Erythroblast (primary cell): Measurements from ENCODE around the gene UNK.
"Not testable (repeated sequence)": the region's sequence is repeated elsewhere in the genome, so short reads cannot be mapped to it uniquely, and the experiment has no call there.

Experiments
- GATA1 ChIP-seq: IDR thresholded peaks from 2 replicates; pipeline ENCODE4 v1.6.1; 2011; ENCODE audit warnings: low read depth, mild to moderate bottlenecking, control low read depth, low read length, moderate library complexity
- POLR2A ChIP-seq: IDR thresholded peaks from 2 replicates; pipeline ENCODE4 v1.6.1; 2011; ENCODE audit warnings: mild to moderate bottlenecking, low read length

DNA sequence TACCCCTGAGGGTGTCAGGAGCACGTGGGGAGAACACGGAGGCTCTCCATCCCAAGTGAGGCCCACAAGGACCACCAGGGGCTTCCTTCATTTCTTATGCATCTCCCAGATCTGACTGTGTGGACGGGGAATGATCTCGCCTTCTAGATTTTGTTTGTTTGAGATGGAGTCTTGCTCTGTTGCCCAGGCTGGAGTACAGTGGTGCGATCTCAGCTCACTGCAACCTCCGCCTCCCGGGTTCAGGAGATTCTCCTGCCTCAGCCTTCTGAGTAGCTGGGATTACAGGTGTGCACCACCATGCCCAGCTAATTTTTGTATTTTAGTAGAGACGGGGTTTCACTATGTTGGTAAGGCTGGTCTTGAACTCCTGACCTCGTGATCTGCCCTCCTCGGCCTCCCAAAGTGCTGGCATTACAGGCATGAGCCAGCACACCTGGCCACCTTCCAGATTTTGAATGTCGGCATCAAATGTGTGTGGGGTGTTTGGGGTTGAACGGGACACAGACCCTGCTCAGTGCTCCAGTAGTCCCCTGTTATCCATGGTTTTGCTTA lies 84.2 kb downstream of the UNK start:
- not testable (repeated sequence) for TF ChIP-seq POLR2A, GATA1
